SKM-1 (cell line): ENCODE measurements around the gene TBC1D10A.

Experiments used
- DNase-seq: peaks from one replicate; lab custom pipeline; 2025; ENCODE audit not compliant: unreplicated experiment; lab: John Stamatoyannopoulos, UW

The TBC1D10A gene

DNA sequence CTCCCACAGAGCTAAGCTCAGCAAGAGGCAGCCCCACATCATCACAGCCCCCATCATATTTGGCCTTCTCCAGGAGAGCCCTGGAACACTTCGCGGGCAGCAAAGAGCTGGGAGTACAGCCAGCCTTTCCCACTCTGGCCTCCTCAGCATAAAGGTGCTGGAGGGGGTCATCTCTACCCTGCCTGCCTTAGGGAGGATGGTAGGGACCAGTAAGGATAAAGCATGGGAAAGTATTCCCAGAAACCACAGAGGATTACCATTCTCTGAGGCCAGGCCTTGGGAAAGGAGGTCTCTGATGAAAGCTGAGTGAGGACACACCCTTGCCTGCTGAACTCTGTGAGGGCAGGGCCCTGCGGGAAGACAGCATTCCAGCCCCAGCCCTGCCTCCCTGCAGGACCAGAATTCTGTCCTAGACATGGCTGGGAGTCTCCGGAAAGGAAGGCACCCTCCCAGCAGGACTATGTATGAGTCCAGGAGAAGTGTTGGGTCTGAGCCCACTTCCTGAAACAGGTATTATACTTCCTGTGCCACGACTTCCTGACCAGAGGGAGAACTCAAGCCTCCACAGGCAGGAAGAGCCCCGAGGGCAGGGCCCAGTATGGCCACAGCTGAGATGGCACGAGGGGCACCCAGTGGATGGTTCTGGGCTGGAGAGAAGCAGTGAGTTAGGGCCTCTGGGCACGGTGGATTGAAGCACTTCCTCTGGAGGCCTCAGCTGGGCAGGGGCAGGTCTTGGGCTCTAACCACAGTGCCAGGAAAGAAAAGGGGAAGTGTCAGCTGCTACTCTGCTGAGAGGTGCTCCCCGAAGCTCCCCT, 24.5 kb downstream of the TBC1D10A start:
- DNase-seq, result peak; percentile 62

DNA sequence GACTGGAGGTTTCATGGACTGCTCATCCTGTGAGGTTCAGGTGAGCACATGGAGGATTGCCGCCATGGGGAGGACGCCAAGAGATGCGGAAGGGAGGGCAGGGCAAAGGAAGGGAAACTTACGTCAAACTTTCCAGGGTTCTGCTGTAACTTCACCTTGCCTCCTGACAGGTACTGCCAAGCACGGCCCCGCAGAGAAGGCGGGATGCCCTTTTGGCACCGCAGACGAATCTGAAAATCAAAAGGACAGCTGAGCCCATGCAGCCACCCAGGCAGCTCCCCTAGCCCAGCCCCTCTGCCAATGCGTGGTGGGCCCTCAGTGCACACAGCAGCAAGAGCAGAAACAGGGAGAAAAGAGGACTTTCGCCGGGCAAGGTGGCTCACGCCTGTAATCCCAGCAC, 27.4 kb downstream of the TBC1D10A start:
- DNase-seq, result no peak

DNA sequence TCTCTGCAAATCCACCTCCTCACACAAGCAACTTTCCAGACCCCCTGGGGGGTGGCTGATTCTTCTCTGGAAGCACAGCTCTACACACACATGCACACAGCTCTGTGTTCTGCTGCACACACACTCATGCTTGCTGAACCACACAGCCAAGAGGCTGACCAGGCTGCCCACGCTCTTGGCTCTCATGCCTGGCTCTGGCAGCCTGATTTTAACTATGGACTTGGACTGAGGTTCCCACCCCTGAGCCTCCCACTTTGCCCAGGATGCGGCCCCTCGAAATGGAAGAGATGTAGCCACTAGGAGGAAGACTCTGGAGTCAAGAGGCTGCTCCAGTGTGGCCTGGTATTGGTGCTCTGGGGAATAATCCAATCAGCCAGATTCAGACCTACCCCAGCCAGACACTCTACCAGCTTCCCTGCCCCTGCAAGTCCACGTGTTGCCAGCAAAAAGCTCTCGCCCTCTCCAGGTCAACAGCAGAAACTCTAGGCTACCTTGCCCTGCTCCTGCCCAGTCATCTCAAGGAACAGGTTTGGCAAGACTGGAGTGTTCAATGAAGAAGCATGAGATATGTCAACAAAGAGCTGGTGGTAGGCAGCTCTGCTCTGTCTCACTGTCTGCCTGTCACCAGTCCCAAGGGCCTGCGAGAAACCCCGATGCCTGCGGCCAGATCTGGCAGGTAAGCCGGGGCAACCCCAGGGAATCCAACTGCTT, 28.6 kb downstream of the TBC1D10A start:
- DNase-seq, result no peak

DNA sequence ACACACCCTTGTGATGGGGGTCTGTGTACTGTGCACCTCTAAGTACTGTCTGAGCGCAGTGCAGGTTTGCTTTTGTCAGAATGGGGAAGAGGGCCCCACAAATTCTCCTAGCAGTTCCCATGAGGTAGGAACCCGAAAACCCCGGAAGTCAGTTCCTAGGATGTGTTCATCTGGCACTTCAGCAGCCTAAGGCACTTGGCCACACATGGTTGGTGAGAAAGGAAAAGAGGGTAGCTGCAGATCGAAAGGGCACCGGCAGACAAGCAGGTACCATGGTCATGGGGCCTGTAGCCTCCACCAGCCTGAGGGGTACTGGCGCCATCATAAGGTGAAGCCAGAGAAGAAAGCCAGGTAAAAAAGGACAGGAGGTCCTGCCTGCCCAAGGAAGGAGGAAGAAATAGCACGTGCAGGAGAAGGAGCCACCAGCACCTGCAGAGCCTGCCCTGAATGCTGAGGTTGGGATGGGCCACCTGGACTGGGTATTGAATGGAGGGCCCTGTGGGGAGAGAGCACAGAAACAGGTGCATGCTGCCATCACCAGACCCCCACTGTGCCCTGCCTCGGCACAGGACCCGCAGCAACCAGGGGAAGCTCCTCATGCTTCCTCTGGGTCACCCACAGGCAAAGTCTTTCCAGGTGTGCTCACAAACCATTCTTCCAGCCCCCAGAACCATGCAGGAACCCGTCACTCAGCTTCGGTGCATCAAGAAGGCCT, 29.3 kb downstream of the TBC1D10A start:
- DNase-seq, result no peak

DNA sequence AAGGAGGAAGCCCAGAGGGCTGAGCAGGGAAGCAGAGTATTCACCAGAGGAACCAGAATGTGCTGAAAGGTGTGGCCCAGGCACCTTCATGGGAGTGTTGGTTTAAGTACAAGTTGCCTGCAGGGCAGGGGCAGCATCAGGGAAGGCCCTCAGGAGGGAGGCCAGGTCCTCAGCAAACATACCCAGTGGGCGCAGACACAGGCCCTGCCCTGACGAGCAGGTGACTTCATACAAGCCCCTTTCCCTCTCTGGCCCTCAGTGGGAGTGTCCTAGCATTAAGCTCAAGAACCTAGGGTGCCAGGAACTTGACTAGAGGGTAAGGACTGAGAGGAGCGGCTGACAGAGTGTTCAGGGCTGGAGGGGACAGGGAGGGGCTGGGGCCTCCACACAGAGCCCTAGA, 29.9 kb downstream of the TBC1D10A start:
- DNase-seq, result no peak

DNA sequence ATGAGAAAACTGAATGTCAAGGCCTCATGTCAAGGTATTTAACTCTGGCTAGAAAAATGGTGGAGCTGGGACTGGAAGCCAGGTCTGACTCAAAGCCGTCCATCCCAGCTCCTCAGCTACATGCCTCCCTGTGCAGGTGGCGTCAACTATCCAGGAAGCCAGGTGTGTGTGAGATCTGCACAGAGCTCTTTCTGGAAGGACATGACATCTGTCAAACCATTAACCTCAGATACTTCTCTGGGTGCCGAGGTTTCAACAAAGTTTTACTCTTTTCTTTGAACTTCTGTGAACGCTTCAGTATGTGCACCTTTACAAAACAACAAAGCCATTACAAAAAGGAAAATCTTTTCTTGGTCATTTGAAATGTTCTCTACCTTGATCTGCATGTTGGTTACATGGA, 30.4 kb downstream of the TBC1D10A start:
- DNase-seq, result no peak

DNA sequence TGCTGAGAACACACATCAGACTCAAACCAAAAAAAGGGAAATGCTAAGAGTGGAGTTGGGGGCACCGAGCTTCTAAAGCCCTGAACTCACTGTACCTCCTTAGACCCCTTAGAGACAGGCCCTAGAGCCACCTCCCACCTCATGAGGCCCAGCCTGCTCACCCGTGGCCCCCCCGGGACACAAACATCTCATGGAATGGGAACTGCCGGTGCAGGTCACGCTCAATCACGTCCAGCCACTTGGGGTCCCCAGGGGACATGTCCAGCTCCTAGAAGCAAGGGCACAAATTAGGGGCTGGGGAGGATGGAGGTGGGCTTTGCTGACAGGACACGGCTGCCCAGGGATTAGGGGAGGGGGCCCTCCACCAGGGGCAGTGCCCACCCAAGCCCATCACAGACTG, 31.2 kb downstream of the TBC1D10A start:
- no peak for DNase-seq

DNA sequence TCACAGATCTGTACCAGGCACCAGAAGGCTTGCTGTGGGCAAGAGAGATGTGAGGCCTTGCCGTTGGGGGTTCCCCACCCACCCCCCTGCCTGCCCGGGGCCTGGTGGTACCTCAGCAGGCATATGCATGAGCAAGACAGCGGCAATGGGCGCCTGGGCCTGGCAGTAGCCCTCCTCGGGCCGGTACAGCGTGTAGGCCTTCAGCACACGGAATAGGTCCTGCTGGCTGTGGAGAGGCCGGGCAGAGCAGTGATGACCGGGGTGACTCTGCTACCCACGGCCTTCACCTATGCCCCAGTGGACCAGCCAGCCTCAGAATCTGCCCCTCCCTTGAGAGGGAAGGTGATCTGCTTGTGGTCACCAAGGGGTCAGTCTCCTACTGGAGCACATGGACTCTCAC, 31.9 kb downstream of the TBC1D10A start:
- DNase-seq, result no peak

DNA sequence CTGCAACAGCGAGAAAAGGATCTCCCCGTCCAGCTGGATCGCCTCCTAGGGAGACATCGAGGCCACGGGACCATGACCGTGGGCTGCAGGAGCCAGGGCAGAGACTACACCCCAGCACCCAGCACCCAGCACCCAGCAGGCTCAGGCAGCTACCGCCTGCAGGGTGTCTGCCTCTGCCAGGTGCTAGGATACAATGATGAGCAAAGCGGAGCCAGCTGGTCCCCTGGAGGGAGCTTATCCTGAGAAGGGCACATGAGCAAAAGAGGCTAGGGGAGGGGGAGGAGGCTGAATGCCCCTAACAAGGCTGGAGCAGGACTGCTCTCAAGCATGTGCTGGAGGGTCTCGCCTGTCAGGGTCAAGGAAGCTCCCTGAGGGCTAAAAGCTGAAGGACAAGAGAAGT, 32.7 kb downstream of the TBC1D10A start:
- no peak for DNase-seq

DNA sequence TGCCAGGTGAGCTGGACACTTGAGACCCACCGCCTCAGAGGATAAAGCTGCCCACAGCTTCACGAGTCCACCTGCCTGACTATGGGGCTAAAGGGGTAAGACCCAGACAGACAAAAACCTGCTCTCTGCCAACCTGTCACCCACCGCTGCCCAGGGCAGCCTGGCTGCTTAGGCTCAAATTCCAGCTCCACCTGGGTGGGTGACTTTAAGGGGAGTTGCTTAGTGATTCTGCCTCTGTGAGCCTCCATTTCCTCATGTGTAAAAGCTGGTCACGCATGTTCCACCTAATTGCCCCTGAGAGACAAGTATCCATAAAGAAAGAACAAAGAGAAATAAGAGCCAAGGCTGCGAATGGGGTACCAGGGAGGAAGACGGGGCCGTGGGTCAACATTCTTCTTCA, 33.7 kb downstream of the TBC1D10A start:
- DNase-seq, result no peak

DNA sequence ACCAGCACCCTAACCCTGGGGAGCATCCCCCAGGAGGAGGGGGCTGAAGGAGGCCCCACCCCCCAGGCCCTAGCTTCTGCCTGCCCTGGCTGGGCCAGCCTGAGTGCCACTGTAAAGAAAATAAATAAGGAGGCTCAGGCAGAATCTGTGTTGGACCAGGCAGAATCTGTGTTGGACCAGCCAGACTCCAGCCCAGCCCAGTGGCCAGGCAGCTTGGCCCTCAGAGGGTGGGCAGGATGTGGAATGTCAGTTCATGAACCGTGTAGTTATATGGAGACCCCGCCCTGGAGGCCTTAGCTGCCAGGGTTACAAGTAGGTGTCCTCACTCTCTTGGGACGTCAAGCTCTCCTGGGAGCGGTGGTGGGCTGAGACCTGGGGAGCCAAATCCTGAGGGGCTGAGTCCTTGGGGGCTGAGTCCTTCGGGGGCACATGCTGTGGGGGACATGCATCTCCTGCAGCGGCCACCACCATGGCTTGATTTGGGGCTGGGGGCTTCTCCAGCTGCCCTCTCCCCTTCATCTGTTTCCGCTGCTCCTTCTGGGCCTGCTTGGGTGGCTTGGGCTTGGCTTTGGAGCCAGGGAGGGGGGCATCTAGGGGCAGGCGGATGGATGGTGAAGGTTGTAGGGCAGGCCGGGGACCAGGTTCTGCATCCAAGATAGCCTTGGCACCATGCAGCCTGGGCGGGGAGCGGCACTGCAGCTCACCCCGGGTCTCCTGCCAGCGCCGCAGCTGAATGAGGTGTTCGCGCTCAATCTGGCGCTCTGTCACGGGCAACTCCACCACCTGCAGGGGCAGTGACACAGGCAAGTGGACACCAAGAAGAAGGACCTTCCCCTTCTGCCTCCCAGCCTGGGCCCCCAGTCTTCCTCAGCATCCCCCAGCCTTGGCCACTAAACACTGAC, 34.4 kb downstream of the TBC1D10A start:
- no peak for DNase-seq

DNA sequence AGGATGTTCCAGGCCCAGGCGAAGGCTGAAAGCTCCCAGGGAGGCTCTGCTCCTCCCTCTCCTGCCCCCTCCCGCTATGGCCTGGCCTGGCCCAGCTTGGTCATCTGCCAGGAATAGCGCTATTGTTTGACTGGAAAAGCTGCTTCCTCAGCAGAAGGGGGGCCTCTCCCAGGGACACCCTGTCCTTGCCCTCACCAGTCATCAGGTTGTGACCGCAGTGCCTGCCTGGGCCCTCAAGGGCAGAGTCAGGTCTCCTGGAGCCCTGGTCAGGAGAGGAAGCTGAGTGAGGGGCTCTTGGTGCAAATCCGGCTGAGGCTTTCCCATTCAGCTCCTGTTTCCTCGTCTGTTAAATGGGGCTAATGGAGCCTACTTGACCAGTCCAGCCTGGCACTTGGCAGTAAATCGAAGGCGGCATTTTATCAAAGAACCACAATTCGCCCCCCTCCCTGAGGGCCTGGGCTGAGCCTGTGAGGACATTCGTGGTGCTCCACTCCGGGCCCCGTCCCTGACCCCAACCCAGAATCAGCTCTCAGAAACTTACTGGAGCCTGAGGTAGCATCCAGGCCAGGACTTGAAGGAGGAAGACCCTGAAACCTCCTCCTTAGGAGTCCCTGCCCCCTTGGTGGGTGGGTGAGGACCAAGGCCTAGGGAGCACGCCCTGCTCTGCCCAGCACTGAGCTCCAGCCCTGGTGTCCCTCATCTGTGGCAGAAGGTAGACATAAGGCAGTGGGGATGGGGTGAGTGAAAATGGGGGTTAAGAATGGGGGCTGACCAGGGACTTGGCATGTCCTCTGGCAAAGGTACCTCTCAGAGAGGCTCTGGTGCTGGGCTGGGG, 35.5 kb downstream of the TBC1D10A start:
- no peak for DNase-seq

DNA sequence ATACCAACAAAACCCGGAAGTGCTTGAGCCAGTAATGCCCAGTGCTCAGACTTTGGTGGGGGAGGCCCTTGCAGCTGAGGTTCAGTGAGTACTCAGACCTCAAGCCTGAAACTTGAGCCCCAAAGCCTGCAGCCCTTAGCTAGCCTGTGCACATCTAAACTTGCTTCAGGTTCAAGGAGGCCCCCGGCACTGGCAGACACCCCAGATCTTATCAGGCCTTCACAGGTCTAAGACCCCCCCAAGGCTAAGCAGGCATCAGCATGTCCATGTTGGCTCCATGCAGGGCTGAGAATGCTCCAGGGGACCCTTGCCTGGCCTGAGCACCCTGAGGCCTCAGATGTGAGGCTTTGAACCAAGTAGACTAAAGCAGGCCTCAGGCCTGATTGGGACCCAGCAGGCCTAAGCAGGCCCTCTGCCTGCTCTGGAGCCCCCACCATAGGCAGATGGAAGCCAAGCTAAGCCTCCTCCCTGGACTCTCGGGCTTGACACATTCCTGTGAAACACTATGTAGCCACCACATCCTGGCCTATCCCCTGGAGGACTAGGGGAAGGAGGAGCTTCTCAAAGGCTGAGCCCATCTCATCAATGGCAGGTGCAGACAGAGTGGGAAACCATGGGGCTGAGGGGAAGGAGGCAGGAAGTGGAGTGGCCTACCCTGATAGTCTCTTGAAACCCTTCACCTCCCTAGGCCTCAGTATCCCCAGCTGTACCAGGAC, 36.2 kb downstream of the TBC1D10A start:
- no peak for DNase-seq

DNA sequence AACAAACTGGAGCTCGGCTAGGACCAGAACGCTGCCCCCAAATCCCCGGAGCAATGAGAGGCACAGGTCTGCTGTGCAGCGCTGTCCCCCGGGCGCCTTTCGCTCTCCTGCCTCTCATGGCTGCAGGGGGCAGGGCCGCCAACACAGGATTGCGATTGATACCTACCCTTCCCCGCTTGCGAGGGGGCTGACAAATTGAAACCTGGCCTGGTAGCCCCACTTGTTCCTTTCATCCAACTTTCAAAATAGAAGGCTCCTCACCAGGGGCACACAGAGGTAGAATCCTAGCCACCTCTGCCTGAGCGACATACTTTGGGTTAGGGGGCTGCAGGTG, 36.8 kb downstream of the TBC1D10A start:
- DNase-seq, result no peak

DNA sequence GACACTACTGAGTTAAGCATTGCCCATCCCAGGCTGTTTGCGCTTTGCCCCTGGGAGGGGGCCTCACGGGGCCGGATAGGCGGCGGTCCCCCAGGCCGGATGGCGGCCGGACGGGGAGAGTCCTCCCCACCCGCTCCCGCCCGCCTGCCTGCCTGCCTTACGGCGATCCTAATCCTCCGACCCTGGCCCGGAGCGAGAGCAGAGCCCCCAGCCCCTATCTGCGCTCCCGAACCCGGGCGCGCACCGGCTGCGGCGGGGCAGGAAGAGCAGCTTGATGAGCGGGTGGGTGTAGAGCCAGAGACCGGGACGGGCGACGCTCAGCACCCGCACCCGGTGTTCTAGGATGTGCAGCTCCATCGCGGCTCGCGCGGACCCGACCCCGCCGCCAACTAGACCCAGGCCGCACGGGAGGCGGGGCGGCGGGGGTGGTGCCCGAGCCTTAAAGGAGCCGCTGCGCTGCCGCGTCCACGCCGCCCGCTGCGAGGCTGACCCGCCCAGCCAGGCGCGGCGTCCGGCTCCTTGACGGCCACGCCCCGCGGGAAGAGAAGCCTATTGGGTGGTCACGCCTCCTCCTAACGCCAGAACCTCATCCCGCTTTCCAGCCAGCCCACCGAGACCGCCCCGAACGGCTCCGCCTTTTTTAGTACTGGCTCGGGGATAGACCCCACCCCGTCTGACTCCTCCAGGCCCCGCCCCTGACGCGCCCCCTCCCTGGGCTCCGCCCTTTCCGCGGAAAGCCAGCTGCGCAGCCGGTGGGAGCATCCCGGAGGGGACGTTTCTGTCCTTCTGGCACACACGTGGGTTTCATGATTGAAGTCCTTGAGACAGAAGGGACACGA, 37.4 kb downstream of the TBC1D10A start, which contains the start of gene CASTOR1:
Gene CASTOR1, minus strand, starts transcription at position 365 of the 839 bp plus-strand sequence. Its CDS starts 8 bp downstream, at position 357.
- peak; percentile 80 for DNase-seq

DNA sequence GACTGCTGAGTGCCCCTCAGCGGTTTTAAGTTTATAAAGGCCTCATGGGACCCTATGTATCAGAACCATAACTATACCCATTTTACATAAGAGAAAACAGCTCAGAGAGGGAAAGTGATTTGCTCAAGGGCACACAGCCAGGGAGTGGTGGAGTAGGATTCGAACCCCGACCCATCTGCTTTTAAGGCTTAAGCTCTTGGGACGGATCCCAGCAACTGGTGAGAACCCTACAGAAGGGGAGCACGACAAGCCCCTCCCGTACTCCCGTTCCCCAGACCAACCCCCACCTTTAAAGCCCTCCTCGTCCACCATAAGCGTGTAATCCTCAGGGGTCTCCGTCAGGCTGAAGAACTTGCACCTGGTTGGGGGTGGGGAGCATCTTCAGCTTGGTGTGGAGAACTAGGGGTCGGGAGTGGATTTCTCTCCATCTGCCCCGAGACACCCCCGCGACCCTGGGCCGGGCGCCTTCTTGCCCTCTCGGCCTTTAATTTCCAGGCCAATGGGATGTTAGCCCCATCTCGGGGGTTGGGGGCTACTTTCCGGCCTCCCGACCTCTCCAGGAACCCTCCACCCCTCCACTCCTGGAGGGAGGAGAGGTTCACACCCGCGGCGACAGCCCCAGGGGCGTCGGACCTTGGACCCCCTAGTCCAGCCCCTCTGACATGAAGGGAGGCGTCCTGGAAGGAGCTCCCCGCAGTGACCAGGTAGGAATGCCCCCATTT, 38.2 kb downstream of the TBC1D10A start:
- DNase-seq, result no peak

DNA sequence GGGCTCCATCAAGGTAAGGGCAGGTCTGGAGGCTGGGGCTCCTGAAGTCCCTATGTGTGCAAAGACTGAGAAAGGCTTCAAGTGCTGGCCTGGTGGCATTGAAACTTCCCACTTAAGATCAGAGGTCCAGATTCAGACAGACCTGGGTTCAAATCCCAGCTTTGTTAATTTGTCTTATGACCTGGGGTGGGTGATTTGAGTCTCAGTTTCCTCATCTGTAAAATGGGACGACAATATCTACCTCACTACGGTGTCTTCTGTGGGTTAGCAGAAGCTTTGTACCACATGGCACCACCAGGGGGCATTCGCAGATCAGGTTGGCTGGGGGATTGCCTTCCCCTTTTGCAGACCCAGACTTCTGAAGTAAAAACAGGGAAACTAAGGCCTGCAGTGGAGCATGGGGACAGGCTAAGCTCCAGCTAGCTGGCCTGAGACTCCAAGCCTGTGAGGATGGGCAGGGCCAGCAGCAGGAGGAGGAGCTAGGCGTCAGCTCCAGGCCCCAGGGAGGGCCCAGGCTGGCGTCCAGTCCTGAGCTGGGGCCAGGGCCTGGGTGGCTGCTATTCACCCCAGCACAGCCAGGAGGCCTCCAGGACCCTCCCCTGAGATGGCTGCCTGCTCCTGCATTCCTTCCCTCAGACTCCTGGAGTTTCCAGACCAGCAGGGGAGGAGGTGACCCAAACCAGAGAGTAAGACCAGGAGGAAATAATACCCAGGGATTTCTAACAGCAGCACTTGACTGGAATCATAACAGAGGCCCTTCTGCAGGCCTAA, 38.9 kb downstream of the TBC1D10A start:
- DNase-seq, result peak; percentile 62
